NCI-H510A (cell line): Measurements from ENCODE around the gene RHBDD3.
"Not testable (repeated sequence)": the region's sequence is repeated elsewhere in the genome, so short reads cannot be mapped to it uniquely, and the experiment has no call there.

Source experiments
- DNase-seq: peaks from one replicate; lab custom pipeline; 2025; lab: John Stamatoyannopoulos, UW

The RHBDD3 gene

GRCh38 chr22:29247891-29248290 lies 19.9 kb downstream of the RHBDD3 start:
- not testable (repeated sequence) for DNase-seq

- DNase-seq: no peak
Observed at GRCh38 chr22:29245626-29246385, 22.0 kb downstream of the RHBDD3 start.

GRCh38 chr22:29244785-29245625 lies 22.8 kb downstream of the RHBDD3 start:
- no peak for DNase-seq

GRCh38 chr22:29243874-29244446 lies 23.8 kb downstream of the RHBDD3 start:
- DNase-seq: no peak

GRCh38 chr22:29240481-29240880 lies 27.3 kb downstream of the RHBDD3 start:
- DNase-seq: not testable (repeated sequence)

- DNase-seq: no peak
Observed at GRCh38 chr22:29233277-29233877, 34.4 kb downstream of the RHBDD3 start.

GRCh38 chr22:29231971-29232959 lies 35.5 kb downstream of the RHBDD3 start:
- no peak for DNase-seq

GRCh38 chr22:29230972-29231875 lies 36.6 kb downstream of the RHBDD3 start:
- no peak for DNase-seq

- DNase-seq: no peak
Observed at GRCh38 chr22:29226351-29226981, 41.3 kb downstream of the RHBDD3 start.

- DNase-seq: no peak
Observed at GRCh38 chr22:29225422-29226090, 42.2 kb downstream of the RHBDD3 start.

GRCh38 chr22:29224859-29225410 lies 42.8 kb downstream of the RHBDD3 start:
- no peak for DNase-seq

GRCh38 chr22:29224121-29224858 lies 43.5 kb downstream of the RHBDD3 start:
- no peak for DNase-seq

- no peak for DNase-seq
Observed at GRCh38 chr22:29219881-29220670, 47.7 kb downstream of the RHBDD3 start.

GRCh38 chr22:29219409-29219782 lies 48.4 kb downstream of the RHBDD3 start:
- not testable (repeated sequence) for DNase-seq

- DNase-seq: no peak
Observed at GRCh38 chr22:29218758-29219408, 48.9 kb downstream of the RHBDD3 start.
